ENCODE data around the gene HOMER2.

HOMER2 gene

DNA sequence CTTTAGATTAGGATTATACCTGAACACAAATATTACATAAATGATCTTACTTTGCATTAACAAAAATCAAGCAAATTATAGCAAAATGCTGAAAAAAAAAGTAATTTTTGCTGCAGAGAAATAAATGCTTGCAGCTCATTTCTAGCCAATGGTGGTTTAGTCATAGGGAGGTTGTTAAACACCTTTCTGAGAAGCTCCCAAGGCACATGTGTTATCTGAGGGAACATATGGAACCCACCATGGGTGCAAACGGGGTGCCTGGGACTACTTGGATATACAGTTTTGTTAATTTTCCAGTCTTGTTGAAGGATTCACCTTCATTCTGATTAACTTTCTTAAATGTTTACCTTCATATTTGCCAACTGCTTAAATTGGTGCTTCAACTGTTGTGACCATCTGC is 24.6 kb upstream of the HOMER2 start:
- no peak overlapping the region for H3K4me3 ChIP-seq (ENCODE audit: low read depth, low read length)
- DNase-seq (ENCODE audit: low read depth): no peak
- TF ChIP-seq, protein P1, sequence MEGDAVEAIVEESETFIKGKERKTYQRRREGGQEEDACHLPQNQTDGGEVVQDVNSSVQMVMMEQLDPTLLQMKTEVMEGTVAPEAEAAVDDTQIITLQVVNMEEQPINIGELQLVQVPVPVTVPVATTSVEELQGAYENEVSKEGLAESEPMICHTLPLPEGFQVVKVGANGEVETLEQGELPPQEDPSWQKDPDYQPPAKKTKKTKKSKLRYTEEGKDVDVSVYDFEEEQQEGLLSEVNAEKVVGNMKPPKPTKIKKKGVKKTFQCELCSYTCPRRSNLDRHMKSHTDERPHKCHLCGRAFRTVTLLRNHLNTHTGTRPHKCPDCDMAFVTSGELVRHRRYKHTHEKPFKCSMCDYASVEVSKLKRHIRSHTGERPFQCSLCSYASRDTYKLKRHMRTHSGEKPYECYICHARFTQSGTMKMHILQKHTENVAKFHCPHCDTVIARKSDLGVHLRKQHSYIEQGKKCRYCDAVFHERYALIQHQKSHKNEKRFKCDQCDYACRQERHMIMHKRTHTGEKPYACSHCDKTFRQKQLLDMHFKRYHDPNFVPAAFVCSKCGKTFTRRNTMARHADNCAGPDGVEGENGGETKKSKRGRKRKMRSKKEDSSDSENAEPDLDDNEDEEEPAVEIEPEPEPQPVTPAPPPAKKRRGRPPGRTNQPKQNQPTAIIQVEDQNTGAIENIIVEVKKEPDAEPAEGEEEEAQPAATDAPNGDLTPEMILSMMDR (IDR thresholded peaks at IDR 0.05; ENCODE audit: control insufficient read depth, extremely low read depth, insufficient read depth): no peak

- TF ChIP-seq, protein P1 (IDR thresholded peaks at IDR 0.05; ENCODE audit: control insufficient read depth, extremely low read depth, insufficient read depth): no peak
- no peak for DNase-seq (ENCODE audit: low read depth)
- no peak overlapping the region for H3K4me3 ChIP-seq (ENCODE audit: low read depth, low read length)
Observed at GRCh38 chr15:82972990-82973389, 20.5 kb upstream of the HOMER2 start.

GRCh38 chr15:82971218-82971984 is 18.9 kb upstream of the HOMER2 start:
- DNase-seq (ENCODE audit: low read depth): no peak
- no peak overlapping the region for H3K4me3 ChIP-seq (ENCODE audit: low read depth, low read length)
- TF ChIP-seq, protein P1 (IDR thresholded peaks at IDR 0.05; ENCODE audit: control insufficient read depth, extremely low read depth, insufficient read depth): no peak

- no peak for DNase-seq (ENCODE audit: low read depth)
- no peak overlapping the region for H3K4me3 ChIP-seq (ENCODE audit: low read depth, low read length)
- TF ChIP-seq, protein P1 (IDR thresholded peaks at IDR 0.05; ENCODE audit: control insufficient read depth, extremely low read depth, insufficient read depth): no peak
Observed at GRCh38 chr15:82970696-82971095, 18.2 kb upstream of the HOMER2 start.

DNA sequence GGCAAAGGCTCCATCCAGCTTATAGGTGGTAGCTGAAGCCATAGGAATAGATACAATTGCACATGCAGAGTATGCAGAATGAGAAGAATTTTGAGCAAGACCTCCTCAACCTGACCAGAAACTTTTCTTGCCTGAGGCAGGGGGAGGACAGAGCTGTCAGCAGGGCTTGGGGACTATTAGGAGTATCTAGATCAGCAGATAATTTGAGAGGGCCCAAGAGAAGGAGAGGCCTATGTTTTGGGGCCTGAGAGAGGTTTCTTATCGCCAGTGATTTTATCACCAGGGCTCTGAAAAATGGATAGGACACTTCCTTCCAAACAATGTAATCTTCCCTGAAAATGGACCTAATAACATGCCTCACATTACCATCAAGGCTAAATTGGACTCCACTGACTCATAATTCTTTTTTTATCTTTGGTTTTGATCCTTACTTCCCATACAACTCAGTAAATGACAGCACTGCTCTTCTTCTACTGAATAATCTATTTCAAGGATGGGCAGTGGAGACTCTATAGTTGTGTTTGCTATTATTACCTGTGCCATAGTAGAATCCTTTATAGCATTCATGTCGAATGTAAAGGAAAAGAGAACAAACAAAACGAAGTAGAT is 17.7 kb upstream of the HOMER2 start:
- no peak for DNase-seq (ENCODE audit: low read depth)
- TF ChIP-seq, protein P1 (IDR thresholded peaks at IDR 0.05; ENCODE audit: control insufficient read depth, extremely low read depth, insufficient read depth): no peak
- no peak overlapping the region for H3K4me3 ChIP-seq (ENCODE audit: low read depth, low read length)

GRCh38 chr15:82969353-82969752 is 16.8 kb upstream of the HOMER2 start:
- TF ChIP-seq, protein P1 (IDR thresholded peaks at IDR 0.05; ENCODE audit: control insufficient read depth, extremely low read depth, insufficient read depth): no peak
- no peak for DNase-seq (ENCODE audit: low read depth)
- no peak overlapping the region for H3K4me3 ChIP-seq (ENCODE audit: low read depth, low read length)
